GM12865 (cell line): ENCODE measurements around the gene UBE2K.
A peak's percentile ranks its signal among the peaks of the same experiment; 100 is the strongest.
"Not testable (repeated sequence)": the region's sequence is repeated elsewhere in the genome, so short reads cannot be mapped to it uniquely, and the experiment has no call there.

Experiments used
- DNase-seq: peaks from one replicate; pipeline ENCODE4 v3.0.0; 2010; ENCODE audit warnings: low read depth
- H3K4me3 ChIP-seq: 2 replicates; pipeline ENCODE4 v1.5.1; 2011; ENCODE audit warnings: mild to moderate bottlenecking, low read depth, low read length, control low read depth
- CTCF ChIP-seq: IDR thresholded peaks from 2 replicates; pipeline ENCODE4 v1.5.1; 2011; ENCODE audit warnings: low read length, control low read depth, low read depth, inconsistent platforms; ENCODE audit not compliant: insufficient read depth; ENCODE audit errors: missing control alignments

Gene UBE2K

GRCh38 chr4:39786838-39787237 lies 88.9 kb downstream of the UBE2K start:
- DNase-seq = no peak
- TF ChIP-seq CTCF = no peak
- H3K4me3 ChIP-seq = no peak overlapping the region

- TF ChIP-seq CTCF = no peak
- no peak overlapping the region for H3K4me3 ChIP-seq
- DNase-seq = peak; percentile 34
These were observed 94.2 kb downstream of the UBE2K start for GRCh38 chr4:39792128-39792527.

- no peak for TF ChIP-seq CTCF
- DNase-seq = no peak
These were observed 94.6 kb downstream of the UBE2K start for GRCh38 chr4:39792529-39792928.

GRCh38 chr4:39792976-39793375 lies 95.0 kb downstream of the UBE2K start:
- not testable (repeated sequence) for DNase-seq, H3K4me3 ChIP-seq

More at GRCh38 chr4:39792529-39792928, 94.6 kb downstream of the UBE2K start:
- H3K4me3 ChIP-seq = no peak overlapping the region

GRCh38 chr4:39802005-39802404 lies 104.1 kb downstream of the UBE2K start:
- H3K4me3 ChIP-seq = no peak overlapping the region
- TF ChIP-seq CTCF = no peak
- no peak for DNase-seq

- TF ChIP-seq CTCF = no peak
- DNase-seq = no peak
- H3K4me3 ChIP-seq = no peak overlapping the region
These were observed 110.4 kb downstream of the UBE2K start for GRCh38 chr4:39808231-39808749.

GRCh38 chr4:39812500-39812899 lies 114.6 kb downstream of the UBE2K start:
- TF ChIP-seq CTCF = no peak
- no peak for DNase-seq
- H3K4me3 ChIP-seq = no peak overlapping the region

- not testable (repeated sequence) for DNase-seq, H3K4me3 ChIP-seq
These were observed 115.1 kb downstream of the UBE2K start for GRCh38 chr4:39813033-39813432.

- H3K4me3 ChIP-seq, DNase-seq: not testable (repeated sequence)
These were observed 115.8 kb downstream of the UBE2K start for GRCh38 chr4:39813761-39814160.
